HepG2 (cell line): ENCODE data around the gene SIVA1. TPM values are rescaled to one million over a fixed set of nuclear protein-coding genes. Genes with fewer than 3 reads are reported as not detected.

Source experiments
- BRD4 ChIP-seq: sonication (generic); formaldehyde crosslinking; IDR thresholded peaks from 2 replicates; pipeline ENCODE4 v1.4.0; 2020; ENCODE audit warnings: missing genetic modification reagents
- CCAR2 ChIP-seq: fragments of 200-400 bp; formaldehyde crosslinking; optimal IDR thresholded peaks from 2 replicates; pipeline ENCODE3; 2018; ENCODE audit warnings: low read depth, mild to moderate bottlenecking, low read length, moderate library complexity
- CREM ChIP-seq, 2 experiments: sonication (generic) in 1 of 2; formaldehyde crosslinking in 1 of 2; IDR thresholded peaks; 2 replicates each; pipeline versions ENCODE4 v1.4.0 to v1.6.1; 2016 to 2020; ENCODE audit warnings: antibody characterized with exemption in 1 of 2, mild to moderate bottlenecking in 1 of 2, missing genetic modification reagents in 1 of 2
- GABPB1 ChIP-seq: IDR thresholded peaks from 2 replicates; pipeline ENCODE4 v1.6.1; 2016; ENCODE audit warnings: mild to moderate bottlenecking, missing genetic modification reagents, moderate library complexity, missing compliant biosample characterization
- HMG20B ChIP-seq: conservative IDR thresholded peaks from 2 replicates; pipeline ENCODE4 v1.6.1; 2016; ENCODE audit warnings: missing genetic modification reagents, missing compliant biosample characterization
- HNF4A ChIP-seq: sonication (generic); formaldehyde crosslinking; IDR thresholded peaks from 2 replicates; pipeline ENCODE4 v1.4.0; 2020; ENCODE audit warnings: missing genetic modification reagents
- IRX3 ChIP-seq: sonication (generic); formaldehyde crosslinking; IDR thresholded peaks from 2 replicates; pipeline ENCODE4 v1.8.1; 2023; ENCODE audit warnings: mild to moderate bottlenecking, low read depth, missing genetic modification reagents, borderline replicate concordance
- JUN ChIP-seq: sonication (generic); formaldehyde crosslinking; IDR thresholded peaks from 2 replicates; pipeline ENCODE4 v1.4.0; 2020; ENCODE audit warnings: mild to moderate bottlenecking, missing genetic modification reagents
- KMT2B ChIP-seq: IDR thresholded peaks from 2 replicates; pipeline ENCODE4 v1.6.1; 2016; ENCODE audit warnings: missing genetic modification reagents, missing compliant biosample characterization
- PHF21A ChIP-seq: sonication (generic); formaldehyde crosslinking; IDR thresholded peaks from 2 replicates; pipeline ENCODE4 v1.5.0; 2020; ENCODE audit warnings: mild to moderate bottlenecking, missing genetic modification reagents
- PTBP1 ChIP-seq: fragments of 200-400 bp; formaldehyde crosslinking; IDR thresholded peaks from 2 replicates; pipeline ENCODE4 v1.6.1; 2018; ENCODE audit warnings: low read length, low read depth; ENCODE audit not compliant: poor library complexity, severe bottlenecking
- SALL1 ChIP-seq: sonication (generic); formaldehyde crosslinking; IDR thresholded peaks from 2 replicates; pipeline ENCODE4 v1.8.0; 2022; ENCODE audit warnings: mild to moderate bottlenecking, missing genetic modification reagents
- SKIL ChIP-seq: sonication (generic); formaldehyde crosslinking; IDR thresholded peaks from 2 replicates; pipeline ENCODE4 v1.8.0; 2022; ENCODE audit warnings: missing genetic modification reagents, mild to moderate bottlenecking, moderate library complexity, borderline replicate concordance
- ZC3H4 ChIP-seq: sonication (generic); formaldehyde crosslinking; IDR thresholded peaks from 2 replicates; pipeline ENCODE4 v1.4.0; 2020; ENCODE audit warnings: missing genetic modification reagents, borderline replicate concordance
- ZNF20 ChIP-seq: sonication (generic); formaldehyde crosslinking; IDR thresholded peaks from 2 replicates; pipeline ENCODE4 v1.4.0; 2020; ENCODE audit warnings: mild to moderate bottlenecking, moderate library complexity, missing genetic modification reagents
- ZNF251 ChIP-seq: sonication (generic); formaldehyde crosslinking; IDR thresholded peaks from 2 replicates; pipeline ENCODE4 v1.9.0; 2021; ENCODE audit warnings: mild to moderate bottlenecking, missing genetic modification reagents
- ZNF276 ChIP-seq: sonication (generic); formaldehyde crosslinking; IDR thresholded peaks from 2 replicates; pipeline ENCODE4 v1.4.0; 2020; ENCODE audit warnings: mild to moderate bottlenecking, low read depth, missing genetic modification reagents
- ZNF547 ChIP-seq: sonication (generic); formaldehyde crosslinking; IDR thresholded peaks from 2 replicates; pipeline ENCODE4 v1.5.1; 2020; ENCODE audit warnings: mild to moderate bottlenecking, missing genetic modification reagents
- ZNF670 ChIP-seq: sonication (generic); formaldehyde crosslinking; IDR thresholded peaks from 2 replicates; pipeline ENCODE4 v1.8.0; 2022; ENCODE audit warnings: mild to moderate bottlenecking, missing genetic modification reagents, borderline replicate concordance
- ZNF713 ChIP-seq: sonication (generic); formaldehyde crosslinking; IDR thresholded peaks from 2 replicates; pipeline ENCODE4 v1.4.0; 2020; ENCODE audit warnings: mild to moderate bottlenecking, missing genetic modification reagents
- ZNF724P ChIP-seq: sonication (generic); formaldehyde crosslinking; IDR thresholded peaks from 2 replicates; pipeline ENCODE4 v1.8.0; 2022; ENCODE audit warnings: missing genetic modification reagents, borderline replicate concordance
- ZNF784 ChIP-seq: sonication (generic); formaldehyde crosslinking; IDR thresholded peaks from 2 replicates; pipeline ENCODE4 v1.5.1; 2020; ENCODE audit warnings: missing genetic modification reagents, mild to moderate bottlenecking, borderline replicate concordance
- ZNF790 ChIP-seq: sonication (generic); formaldehyde crosslinking; IDR thresholded peaks from 2 replicates; pipeline ENCODE4 v1.8.0; 2022; ENCODE audit warnings: missing genetic modification reagents, mild to moderate bottlenecking, borderline replicate concordance
- polyA plus RNA-seq, 8 experiments: library from polyadenylated mRNA; depleted of rRNA in 3 of 8; stranded (reverse) in 7 of 8; unstranded in 1 of 8; fragments of >200 nt; fragmentation: Illumina TruSeq in 4 of 8; extraction: Trizol in 4 of 8; gene quantifications; 2 replicates each; pipeline versions ENCODE4 v1.2.1 to v1.2.3, GENCODE V29; 2011 to 2016; ENCODE audit warnings: low read depth in 4 of 8, missing spikeins in 1 of 8, mixed read lengths in 1 of 8; ENCODE audit not compliant: insufficient read depth in 1 of 8
- total RNA-seq, 5 experiments: library from RNA; depleted of rRNA; stranded (reverse); fragments of >200 nt; fragmentation: Illumina TruSeq; extraction: Trizol; gene quantifications; 2 replicates each; pipeline ENCODE4 v1.2.3, GENCODE V29; 2016; ENCODE audit warnings: low read depth in 1 of 5

The SIVA1 gene
- total and polyA plus RNA-seq, 2 of the 13 experiments (the other 11 are each of a cell fraction or from before 2014, with no cell fraction given) = 123 to 186 TPM

GRCh38 chr14:104735830-104736642 lies 16.9 kb upstream of the SIVA1 start (continued):
- TF ChIP-seq ZC3H4 (CRISPR knock-in tag) (no peak), BRD4 (CRISPR knock-in tag) (peak; percentile 95), ZNF20 (CRISPR knock-in tag) (no peak), PTBP1 (no peak), CCAR2 (no peak), ZNF276 (CRISPR knock-in tag) (no peak), ZNF713 (0 out of 2 replicates have a peak, but pooled peaks have one; percentile 86), ZNF724P (peak; percentile 87; the same call in 1 of the 2 replicates), ZNF790 (CRISPR knock-in tag) (peak; percentile 55; the same call in 1 of the 2 replicates), KMT2B (peak; percentile 77; the same call in 1 of the 2 replicates), ZNF547 (CRISPR knock-in tag) (peak; percentile 87; the same call in 1 of the 2 replicates), JUN (0 out of 2 replicates have a peak, but pooled peaks have one; percentile 58), ZNF670 (CRISPR knock-in tag) (0 out of 2 replicates have a peak, but pooled peaks have one; percentile 54), GABPB1 (peak; percentile 80), HMG20B (CRISPR knock-in tag) (no peak), PHF21A (CRISPR knock-in tag) (peak; percentile 96), ZNF251 (0 out of 2 replicates have a peak, but pooled peaks have one; percentile 35), HNF4A (CRISPR knock-in tag) (peak; percentile 77), SKIL (peak; percentile 99), CREM (IDR thresholded peaks at IDR 0.05) (peak; percentile 60; the same call in 1 of the 2 replicates), CREM (CRISPR knock-in tag; IDR thresholded peaks at IDR 0.05) (no peak), ZNF784 (CRISPR knock-in tag) (peak; percentile 84), IRX3 (no peak), SALL1 (CRISPR knock-in tag) (peak; percentile 94)
